ENCODE results near the gene FLNB.
A peak's percentile ranks its signal among the peaks of the same experiment; 100 is the strongest.

Gene FLNB

GRCh38 chr3:58029842-58030584 lies 21.8 kb downstream of the FLNB start:
- no peak overlapping the region for H3K4me3 ChIP-seq (ENCODE audit: low read depth, low read length)
- TF ChIP-seq CTCF (conservative IDR thresholded peaks at IDR 0.05; ENCODE audit: low read depth, low read length) = no peak
- no peak for DNase-seq (ENCODE audit: low read depth)

GRCh38 chr3:58032186-58032585 lies 24.0 kb downstream of the FLNB start:
- TF ChIP-seq CTCF (conservative IDR thresholded peaks at IDR 0.05; ENCODE audit: low read depth, low read length) = no peak
- peak; percentile 82 for DNase-seq (ENCODE audit: low read depth)
- no peak overlapping the region for H3K4me3 ChIP-seq (ENCODE audit: low read depth, low read length)

GRCh38 chr3:58034738-58035523 lies 26.7 kb downstream of the FLNB start:
- no peak overlapping the region for H3K4me3 ChIP-seq (ENCODE audit: low read depth, low read length)
- DNase-seq (ENCODE audit: low read depth) = no peak
- TF ChIP-seq CTCF (conservative IDR thresholded peaks at IDR 0.05; ENCODE audit: low read depth, low read length) = no peak

GRCh38 chr3:58035524-58036255 lies 27.5 kb downstream of the FLNB start:
- no peak overlapping the region for H3K4me3 ChIP-seq (ENCODE audit: low read depth, low read length)
- TF ChIP-seq CTCF (conservative IDR thresholded peaks at IDR 0.05; ENCODE audit: low read depth, low read length) = no peak
- no peak for DNase-seq (ENCODE audit: low read depth)

- TF ChIP-seq CTCF (conservative IDR thresholded peaks at IDR 0.05; ENCODE audit: low read depth, low read length) = no peak
- H3K4me3 ChIP-seq (ENCODE audit: low read depth, low read length) = no peak overlapping the region
Observed at GRCh38 chr3:58036293-58037032, 28.2 kb downstream of the FLNB start.

GRCh38 chr3:58037141-58037910 lies 29.1 kb downstream of the FLNB start:
- H3K4me3 ChIP-seq (ENCODE audit: low read depth, low read length) = no peak overlapping the region
- TF ChIP-seq CTCF (conservative IDR thresholded peaks at IDR 0.05; ENCODE audit: low read depth, low read length) = no peak
- DNase-seq (ENCODE audit: low read depth) = no peak

More at GRCh38 chr3:58036293-58037032, 28.2 kb downstream of the FLNB start:
- no peak for DNase-seq (ENCODE audit: low read depth)

Measured in choroid plexus epithelial cell (primary cell).